HEK293 (cell line): Measurements from ENCODE around the gene PPP5C.

Source experiments
- CTCF ChIA-PET: fragments of 350-600 bp; formaldehyde crosslinking; extraction: SDS; loops from one replicate; lab custom pipeline; 2021; ENCODE audit warnings: antibody characterized with exemption; lab: Yijun Ruan, JAX
- POLR2A ChIA-PET: fragments of 300-600 bp; formaldehyde crosslinking; extraction: SDS; loops from one replicate; lab custom pipeline; 2020; ENCODE audit warnings: antibody characterized with exemption, inconsistent platforms; lab: Yijun Ruan, JAX
- H3K27ac ChIP-seq: fragments of 200-500 bp; sonication (Bioruptor generic); 2 replicates; pipeline ENCODE4 v1.5.1; 2014; ENCODE audit warnings: low read depth, low read length, control low read depth, inconsistent platforms; ENCODE audit errors: extremely low read depth
- H3K36me3 ChIP-seq, 2 experiments: fragments of 200-500 bp in 1 of 2; sonication (Bioruptor generic) in 1 of 2; 1 replicate in 1 of 2; 2 replicates in 1 of 2; pipeline ENCODE4 v1.5.1; 2014 to 2017; ENCODE audit warnings: inconsistent platforms in 2 of 2, low read length in 2 of 2; ENCODE audit not compliant: control insufficient read depth in 2 of 2, insufficient read depth in 1 of 2
- H3K4me1 ChIP-seq: fragments of 200-500 bp; sonication (Bioruptor generic); 2 replicates; pipeline ENCODE4 v1.5.1; 2014; ENCODE audit warnings: mild to moderate bottlenecking, low read length, inconsistent platforms; ENCODE audit not compliant: control insufficient read depth, insufficient read depth
- H3K4me3 ChIP-seq: 2 replicates; pipeline ENCODE4 v1.5.1; 2011; ENCODE audit warnings: low read depth, mild to moderate bottlenecking, control low read depth, low read length, moderate library complexity
- H3K9me3 ChIP-seq: fragments of 200-500 bp; sonication (Bioruptor generic); 2 replicates; pipeline ENCODE4 v1.5.1; 2014; ENCODE audit warnings: low read depth, low read length, inconsistent platforms; ENCODE audit not compliant: control insufficient read depth, insufficient read depth
- GFI1B ChIP-seq: fragments of 450-650 bp; formaldehyde crosslinking; IDR thresholded peaks from 2 replicates; pipeline ENCODE4 v1.5.1; 2016; ENCODE audit warnings: missing biosample characterization, missing genetic modification characterization
- KLF1 ChIP-seq: fragments of 450-650 bp; formaldehyde crosslinking; IDR thresholded peaks from 2 replicates; pipeline ENCODE4 v1.5.1; 2016; ENCODE audit warnings: missing biosample characterization, missing genetic modification characterization
- PRDM1 ChIP-seq: fragments of 450-650 bp; formaldehyde crosslinking; IDR thresholded peaks from 2 replicates; pipeline ENCODE4; 2016; ENCODE audit warnings: missing biosample characterization, missing genetic modification characterization
- ZNF146 ChIP-seq: fragments of 450-650 bp; formaldehyde crosslinking; IDR thresholded peaks from 2 replicates; pipeline ENCODE4 v1.5.1; 2016; ENCODE audit warnings: missing biosample characterization, missing genetic modification characterization
- ZNF2 ChIP-seq: fragments of 450-650 bp; formaldehyde crosslinking; IDR thresholded peaks from 2 replicates; pipeline ENCODE4 v1.5.1; 2016; ENCODE audit warnings: missing biosample characterization, missing genetic modification characterization
- ZNF214 ChIP-seq: fragments of 450-650 bp; formaldehyde crosslinking; IDR thresholded peaks from 2 replicates; pipeline ENCODE4 v1.5.1; 2017; ENCODE audit warnings: missing biosample characterization, mild to moderate bottlenecking, missing genetic modification characterization, borderline replicate concordance
- ZNF223 ChIP-seq: fragments of 450-650 bp; formaldehyde crosslinking; IDR thresholded peaks from 2 replicates; pipeline ENCODE4 v1.5.1; 2016; ENCODE audit warnings: missing biosample characterization, missing genetic modification characterization
- ZNF239 ChIP-seq: fragments of 450-650 bp; formaldehyde crosslinking; IDR thresholded peaks from 2 replicates; pipeline ENCODE4 v1.5.1; 2016; ENCODE audit warnings: missing biosample characterization, missing genetic modification characterization
- ZNF24 ChIP-seq: fragments of 450-650 bp; formaldehyde crosslinking; IDR thresholded peaks from 2 replicates; pipeline ENCODE4 v1.5.1; 2016; ENCODE audit warnings: missing biosample characterization, missing genetic modification characterization
- ZNF335 ChIP-seq: fragments of 450-650 bp; formaldehyde crosslinking; conservative IDR thresholded peaks from 2 replicates; pipeline ENCODE4 v1.5.1; 2016; ENCODE audit warnings: missing biosample characterization, missing genetic modification characterization
- ZNF37A ChIP-seq: fragments of 450-650 bp; IDR thresholded peaks from 2 replicates; pipeline ENCODE4 v1.5.1; 2018; ENCODE audit warnings: missing biosample characterization, missing genetic modification characterization
- ZNF514 ChIP-seq: fragments of 450-650 bp; formaldehyde crosslinking; IDR thresholded peaks from 2 replicates; pipeline ENCODE4 v1.5.1; 2016; ENCODE audit warnings: missing biosample characterization, missing genetic modification characterization
- ZNF544 ChIP-seq: fragments of 450-650 bp; formaldehyde crosslinking; IDR thresholded peaks from 2 replicates; pipeline ENCODE4 v1.5.0; 2017; ENCODE audit warnings: missing biosample characterization, missing genetic modification characterization
- ZNF837 ChIP-seq: fragments of 450-650 bp; formaldehyde crosslinking; IDR thresholded peaks from 2 replicates; pipeline ENCODE4 v1.5.1; 2016; ENCODE audit warnings: missing biosample characterization, missing genetic modification characterization
- TF ChIP-seq, protein P1 (sequence below): fragments of 450-650 bp; IDR thresholded peaks from 2 replicates; pipeline ENCODE4 v1.5.1; 2018; ENCODE audit warnings: missing biosample characterization, mild to moderate bottlenecking, missing genetic modification characterization
- TF ChIP-seq, protein P2 (sequence below): fragments of 450-650 bp; formaldehyde crosslinking; conservative IDR thresholded peaks from 2 replicates; pipeline ENCODE4 v1.5.1; 2016; ENCODE audit warnings: low read depth, missing biosample characterization, missing genetic modification characterization
- TF ChIP-seq, protein P3 (sequence below): fragments of 450-650 bp; formaldehyde crosslinking; IDR thresholded peaks from 2 replicates; pipeline ENCODE4 v1.5.1; 2016; ENCODE audit warnings: missing biosample characterization, missing genetic modification characterization, borderline replicate concordance
- TF ChIP-seq, protein P4 (sequence below): fragments of 450-650 bp; formaldehyde crosslinking; IDR thresholded peaks from 2 replicates; pipeline ENCODE4 v1.5.1; 2016; ENCODE audit warnings: missing biosample characterization, missing genetic modification characterization

PPP5C gene

DNA sequence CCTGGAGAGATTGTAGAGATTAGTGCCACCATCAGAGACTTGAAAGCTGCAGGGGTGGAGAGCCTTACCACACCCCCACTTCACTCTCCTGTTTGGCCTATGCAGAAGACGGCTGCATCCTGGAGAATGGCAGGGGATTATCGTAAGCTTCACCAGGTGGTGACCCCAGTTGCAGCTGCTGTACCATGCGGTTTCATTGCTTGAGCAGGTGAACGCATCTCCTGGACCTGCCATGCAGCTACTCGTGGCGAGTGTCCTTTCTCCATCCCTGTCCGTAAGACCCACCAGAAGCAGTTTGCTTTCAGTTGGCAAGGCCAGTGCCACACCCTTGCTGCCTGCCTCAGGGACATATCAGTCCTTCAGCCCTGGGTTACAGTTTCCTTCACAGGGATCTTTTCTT lies 21.2 kb downstream of the PPP5C start:
- TF ChIP-seq KLF1 (tag by site-specific recombination) (peak; percentile 44; the same call in 1 of the 2 replicates), ZNF837 (tag by site-specific recombination) (no peak), ZNF514 (no peak)
- TF ChIP-seq, protein P1, sequence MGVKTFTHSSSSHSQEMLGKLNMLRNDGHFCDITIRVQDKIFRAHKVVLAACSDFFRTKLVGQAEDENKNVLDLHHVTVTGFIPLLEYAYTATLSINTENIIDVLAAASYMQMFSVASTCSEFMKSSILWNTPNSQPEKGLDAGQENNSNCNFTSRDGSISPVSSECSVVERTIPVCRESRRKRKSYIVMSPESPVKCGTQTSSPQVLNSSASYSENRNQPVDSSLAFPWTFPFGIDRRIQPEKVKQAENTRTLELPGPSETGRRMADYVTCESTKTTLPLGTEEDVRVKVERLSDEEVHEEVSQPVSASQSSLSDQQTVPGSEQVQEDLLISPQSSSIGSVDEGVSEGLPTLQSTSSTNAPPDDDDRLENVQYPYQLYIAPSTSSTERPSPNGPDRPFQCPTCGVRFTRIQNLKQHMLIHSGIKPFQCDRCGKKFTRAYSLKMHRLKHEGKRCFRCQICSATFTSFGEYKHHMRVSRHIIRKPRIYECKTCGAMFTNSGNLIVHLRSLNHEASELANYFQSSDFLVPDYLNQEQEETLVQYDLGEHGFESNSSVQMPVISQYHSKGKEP (tag by site-specific recombination), result no peak
- ChIA-PET POLR2A (interaction anchor here (0.6 kb wide), 1 partner anchor 348 kb away, joined by 3 read pairs; no protein-coding TSS in a partner anchor), CTCF (interaction anchor here (0.6 to 3.3 kb wide), 7 partner anchors 10 to 360 kb away, joined by 3 to 19 read pairs (median 4); partner anchors contain the start of gene PPP5C)
- H3K9me3 ChIP-seq, result no peaks in the 10 kb centered on the region
- peaks cover 30 to 65% of the 10 kb centered on the region in 2 experiments for H3K36me3 ChIP-seq
- peaks cover 8% of the 10 kb centered on the region for H3K4me1 ChIP-seq
- no peak overlapping the region for H3K4me3 ChIP-seq
- no peak overlapping the region for H3K27ac ChIP-seq

DNA sequence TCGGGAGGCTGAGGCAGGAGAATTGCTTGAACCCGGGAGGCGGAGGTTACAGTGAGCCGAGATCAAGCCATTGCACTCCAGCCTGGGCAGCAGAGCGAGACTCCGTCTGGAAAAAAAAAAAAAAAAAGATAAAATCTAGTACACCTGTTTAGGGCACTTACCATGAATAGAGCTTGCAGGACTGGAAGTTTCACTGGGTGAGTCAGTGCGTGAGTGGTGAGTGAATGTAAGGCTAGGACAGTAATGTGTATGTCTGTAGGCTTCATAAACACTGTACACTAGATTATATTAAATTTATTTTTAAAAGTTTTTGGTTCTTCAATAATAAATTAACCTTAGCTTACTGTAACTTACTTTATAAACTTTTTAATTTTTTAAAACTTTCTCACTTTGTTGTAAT lies 22.9 kb downstream of the PPP5C start:
- Histone ChIP-seq H3K36me3 (peaks cover 14 to 63% of the 10 kb centered on the region in 2 experiments), H3K27ac (no peak overlapping the region), H3K4me1 (peaks cover 11% of the 10 kb centered on the region), H3K4me3 (no peak overlapping the region), H3K9me3 (no peaks in the 10 kb centered on the region)
- TF ChIP-seq, protein P2, sequence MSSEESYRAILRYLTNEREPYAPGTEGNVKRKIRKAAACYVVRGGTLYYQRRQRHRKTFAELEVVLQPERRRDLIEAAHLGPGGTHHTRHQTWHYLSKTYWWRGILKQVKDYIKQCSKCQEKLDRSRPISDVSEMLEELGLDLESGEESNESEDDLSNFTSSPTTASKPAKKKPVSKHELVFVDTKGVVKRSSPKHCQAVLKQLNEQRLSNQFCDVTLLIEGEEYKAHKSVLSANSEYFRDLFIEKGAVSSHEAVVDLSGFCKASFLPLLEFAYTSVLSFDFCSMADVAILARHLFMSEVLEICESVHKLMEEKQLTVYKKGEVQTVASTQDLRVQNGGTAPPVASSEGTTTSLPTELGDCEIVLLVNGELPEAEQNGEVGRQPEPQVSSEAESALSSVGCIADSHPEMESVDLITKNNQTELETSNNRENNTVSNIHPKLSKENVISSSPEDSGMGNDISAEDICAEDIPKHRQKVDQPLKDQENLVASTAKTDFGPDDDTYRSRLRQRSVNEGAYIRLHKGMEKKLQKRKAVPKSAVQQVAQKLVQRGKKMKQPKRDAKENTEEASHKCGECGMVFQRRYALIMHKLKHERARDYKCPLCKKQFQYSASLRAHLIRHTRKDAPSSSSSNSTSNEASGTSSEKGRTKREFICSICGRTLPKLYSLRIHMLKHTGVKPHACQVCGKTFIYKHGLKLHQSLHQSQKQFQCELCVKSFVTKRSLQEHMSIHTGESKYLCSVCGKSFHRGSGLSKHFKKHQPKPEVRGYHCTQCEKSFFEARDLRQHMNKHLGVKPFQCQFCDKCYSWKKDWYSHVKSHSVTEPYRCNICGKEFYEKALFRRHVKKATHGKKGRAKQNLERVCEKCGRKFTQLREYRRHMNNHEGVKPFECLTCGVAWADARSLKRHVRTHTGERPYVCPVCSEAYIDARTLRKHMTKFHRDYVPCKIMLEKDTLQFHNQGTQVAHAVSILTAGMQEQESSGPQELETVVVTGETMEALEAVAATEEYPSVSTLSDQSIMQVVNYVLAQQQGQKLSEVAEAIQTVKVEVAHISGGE, result no peak
- TF ChIP-seq PRDM1 (tag by site-specific recombination), result peak; percentile 67
- ChIA-PET POLR2A (interaction anchor here (0.7 kb wide), 1 partner anchor 14 kb away, joined by 5 read pairs; no protein-coding TSS in a partner anchor), CTCF (interaction anchor here (0.6 to 3.3 kb wide), 6 partner anchors 8 to 360 kb away, joined by 3 to 19 read pairs (median 4); partner anchors contain the start of gene PPP5C)

DNA sequence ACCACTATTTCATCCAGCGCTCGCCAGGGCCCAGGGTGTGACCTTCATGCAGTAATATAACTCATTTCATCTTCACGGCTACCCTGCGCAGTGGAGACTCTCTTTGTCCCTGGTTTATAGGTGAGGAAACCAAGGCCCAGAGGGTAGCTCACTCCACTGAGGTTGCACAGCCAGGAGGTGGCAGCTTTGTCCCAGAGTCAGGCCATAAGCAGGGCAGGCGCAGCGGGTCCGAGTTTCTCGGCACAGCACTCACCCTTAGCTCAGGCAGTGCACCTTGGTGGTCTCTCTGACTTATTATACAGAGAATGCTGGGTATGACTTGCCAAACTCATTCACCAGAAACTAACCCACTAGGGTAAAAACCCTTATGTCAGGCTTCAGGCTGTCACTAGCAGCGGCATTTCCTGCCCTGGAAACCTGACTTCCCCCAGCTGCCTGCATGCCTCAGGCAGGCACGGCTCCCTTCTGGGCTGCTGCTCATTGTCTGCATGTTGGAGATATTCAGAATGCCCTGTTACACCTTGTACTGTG lies 24.5 kb downstream of the PPP5C start:
- Histone ChIP-seq H3K4me1 (peaks cover 8% of the 10 kb centered on the region), H3K27ac (no peak overlapping the region), H3K4me3 (no peak overlapping the region), H3K9me3 (no peaks in the 10 kb centered on the region), H3K36me3 (peaks cover 10 to 69% of the 10 kb centered on the region in 2 experiments; a peak in 2 of 3 replicates)
- ChIA-PET CTCF (interaction anchor here (0.6 to 1.1 kb wide), 2 partner anchors 30 to 87 kb away, joined by 3 to 4 read pairs; no protein-coding TSS in a partner anchor), POLR2A (interaction anchor here (0.5 to 0.6 kb wide), 2 partner anchors 64 to 179 kb away, joined by 3 to 4 read pairs; no protein-coding TSS in a partner anchor)
- no peak for TF ChIP-seq ZNF146
- TF ChIP-seq, protein P3, sequence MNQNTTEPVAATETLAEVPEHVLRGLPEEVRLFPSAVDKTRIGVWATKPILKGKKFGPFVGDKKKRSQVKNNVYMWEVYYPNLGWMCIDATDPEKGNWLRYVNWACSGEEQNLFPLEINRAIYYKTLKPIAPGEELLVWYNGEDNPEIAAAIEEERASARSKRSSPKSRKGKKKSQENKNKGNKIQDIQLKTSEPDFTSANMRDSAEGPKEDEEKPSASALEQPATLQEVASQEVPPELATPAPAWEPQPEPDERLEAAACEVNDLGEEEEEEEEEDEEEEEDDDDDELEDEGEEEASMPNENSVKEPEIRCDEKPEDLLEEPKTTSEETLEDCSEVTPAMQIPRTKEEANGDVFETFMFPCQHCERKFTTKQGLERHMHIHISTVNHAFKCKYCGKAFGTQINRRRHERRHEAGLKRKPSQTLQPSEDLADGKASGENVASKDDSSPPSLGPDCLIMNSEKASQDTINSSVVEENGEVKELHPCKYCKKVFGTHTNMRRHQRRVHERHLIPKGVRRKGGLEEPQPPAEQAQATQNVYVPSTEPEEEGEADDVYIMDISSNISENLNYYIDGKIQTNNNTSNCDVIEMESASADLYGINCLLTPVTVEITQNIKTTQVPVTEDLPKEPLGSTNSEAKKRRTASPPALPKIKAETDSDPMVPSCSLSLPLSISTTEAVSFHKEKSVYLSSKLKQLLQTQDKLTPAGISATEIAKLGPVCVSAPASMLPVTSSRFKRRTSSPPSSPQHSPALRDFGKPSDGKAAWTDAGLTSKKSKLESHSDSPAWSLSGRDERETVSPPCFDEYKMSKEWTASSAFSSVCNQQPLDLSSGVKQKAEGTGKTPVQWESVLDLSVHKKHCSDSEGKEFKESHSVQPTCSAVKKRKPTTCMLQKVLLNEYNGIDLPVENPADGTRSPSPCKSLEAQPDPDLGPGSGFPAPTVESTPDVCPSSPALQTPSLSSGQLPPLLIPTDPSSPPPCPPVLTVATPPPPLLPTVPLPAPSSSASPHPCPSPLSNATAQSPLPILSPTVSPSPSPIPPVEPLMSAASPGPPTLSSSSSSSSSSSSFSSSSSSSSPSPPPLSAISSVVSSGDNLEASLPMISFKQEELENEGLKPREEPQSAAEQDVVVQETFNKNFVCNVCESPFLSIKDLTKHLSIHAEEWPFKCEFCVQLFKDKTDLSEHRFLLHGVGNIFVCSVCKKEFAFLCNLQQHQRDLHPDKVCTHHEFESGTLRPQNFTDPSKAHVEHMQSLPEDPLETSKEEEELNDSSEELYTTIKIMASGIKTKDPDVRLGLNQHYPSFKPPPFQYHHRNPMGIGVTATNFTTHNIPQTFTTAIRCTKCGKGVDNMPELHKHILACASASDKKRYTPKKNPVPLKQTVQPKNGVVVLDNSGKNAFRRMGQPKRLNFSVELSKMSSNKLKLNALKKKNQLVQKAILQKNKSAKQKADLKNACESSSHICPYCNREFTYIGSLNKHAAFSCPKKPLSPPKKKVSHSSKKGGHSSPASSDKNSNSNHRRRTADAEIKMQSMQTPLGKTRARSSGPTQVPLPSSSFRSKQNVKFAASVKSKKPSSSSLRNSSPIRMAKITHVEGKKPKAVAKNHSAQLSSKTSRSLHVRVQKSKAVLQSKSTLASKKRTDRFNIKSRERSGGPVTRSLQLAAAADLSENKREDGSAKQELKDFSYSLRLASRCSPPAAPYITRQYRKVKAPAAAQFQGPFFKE (tag by site-specific recombination), result no peak
- TF ChIP-seq ZNF239 (tag by site-specific recombination), result no peak
- no peak for TF ChIP-seq ZNF223 (tag by site-specific recombination)
- TF ChIP-seq ZNF544, result no peak
- no peak for TF ChIP-seq ZNF2 (tag by site-specific recombination)
- no peak for TF ChIP-seq ZNF335
- no peak for TF ChIP-seq ZNF24 (tag by site-specific recombination)
- TF ChIP-seq, protein P4, sequence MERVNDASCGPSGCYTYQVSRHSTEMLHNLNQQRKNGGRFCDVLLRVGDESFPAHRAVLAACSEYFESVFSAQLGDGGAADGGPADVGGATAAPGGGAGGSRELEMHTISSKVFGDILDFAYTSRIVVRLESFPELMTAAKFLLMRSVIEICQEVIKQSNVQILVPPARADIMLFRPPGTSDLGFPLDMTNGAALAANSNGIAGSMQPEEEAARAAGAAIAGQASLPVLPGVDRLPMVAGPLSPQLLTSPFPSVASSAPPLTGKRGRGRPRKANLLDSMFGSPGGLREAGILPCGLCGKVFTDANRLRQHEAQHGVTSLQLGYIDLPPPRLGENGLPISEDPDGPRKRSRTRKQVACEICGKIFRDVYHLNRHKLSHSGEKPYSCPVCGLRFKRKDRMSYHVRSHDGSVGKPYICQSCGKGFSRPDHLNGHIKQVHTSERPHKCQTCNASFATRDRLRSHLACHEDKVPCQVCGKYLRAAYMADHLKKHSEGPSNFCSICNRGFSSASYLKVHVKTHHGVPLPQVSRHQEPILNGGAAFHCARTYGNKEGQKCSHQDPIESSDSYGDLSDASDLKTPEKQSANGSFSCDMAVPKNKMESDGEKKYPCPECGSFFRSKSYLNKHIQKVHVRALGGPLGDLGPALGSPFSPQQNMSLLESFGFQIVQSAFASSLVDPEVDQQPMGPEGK (tag by site-specific recombination), result no peak
- no peak for TF ChIP-seq ZNF214 (tag by site-specific recombination)
- TF ChIP-seq GFI1B (tag by site-specific recombination), result no peak
- no peak for TF ChIP-seq ZNF37A (tag by site-specific recombination)
